DND-41 (cell line): Measurements from ENCODE around the gene TMA7B.

Experiments
- ATAC-seq: fragments of 200-7000 bp; cut with Tn5 transposase; 3 replicates; pipeline ENCODE4 v1.9.1; 2021; ENCODE audit warnings: low read depth; ENCODE audit not compliant: insufficient read depth
- DNase-seq: peaks from one replicate; pipeline ENCODE4 v3.0.0-alpha.2; 2020
- H2AFZ ChIP-seq: 2 replicates; pipeline ENCODE4 v1.6.0; 2012; ENCODE audit warnings: low read depth, low read length
- H3K27ac ChIP-seq: 2 replicates; pipeline ENCODE4 v1.5.1; 2012; ENCODE audit warnings: low read length, inconsistent platforms
- H3K27me3 ChIP-seq: fragments of 200-600 bp; sonication (generic); 2 replicates; pipeline ENCODE4 v1.6.0; 2012; ENCODE audit warnings: low read length, mild to moderate bottlenecking, inconsistent platforms; ENCODE audit not compliant: insufficient read depth, poor library complexity
- H3K36me3 ChIP-seq: 2 replicates; pipeline ENCODE4 v1.5.1; 2012; ENCODE audit warnings: low read length, inconsistent platforms; ENCODE audit not compliant: insufficient read depth
- H3K4me1 ChIP-seq: 2 replicates; pipeline ENCODE4 v1.5.1; 2012; ENCODE audit warnings: mild to moderate bottlenecking, low read length; ENCODE audit not compliant: insufficient read depth
- H3K4me2 ChIP-seq: 2 replicates; pipeline ENCODE4 v1.6.0; 2012; ENCODE audit warnings: mild to moderate bottlenecking, moderate library complexity, low read length, inconsistent platforms; ENCODE audit not compliant: insufficient read depth
- H3K4me3 ChIP-seq, 2 experiments: fragments of 200-600 bp in 1 of 2; shearing (Covaris generic) in 1 of 2; 2 replicates each; pipeline ENCODE4 v1.5.1; 2012 to 2016; ENCODE audit warnings: inconsistent platforms in 2 of 2, low read length in 2 of 2, mild to moderate bottlenecking in 2 of 2, low read depth in 1 of 2, moderate library complexity in 1 of 2
- H3K79me2 ChIP-seq: 2 replicates; pipeline ENCODE4 v1.6.0; 2012; ENCODE audit warnings: low read length, inconsistent platforms; ENCODE audit not compliant: insufficient read depth
- H3K9ac ChIP-seq: 2 replicates; pipeline ENCODE4 v1.6.0; 2012; ENCODE audit warnings: low read depth, mild to moderate bottlenecking, inconsistent platforms, low read length, moderate library complexity
- H3K9me3 ChIP-seq: 2 replicates; pipeline ENCODE4 v1.5.1; 2012; ENCODE audit warnings: low read length, moderate library complexity, mild to moderate bottlenecking, inconsistent platforms; ENCODE audit not compliant: insufficient read depth, severe bottlenecking
- H4K20me1 ChIP-seq: 2 replicates; pipeline ENCODE4 v1.6.0; 2012; ENCODE audit warnings: low read length; ENCODE audit not compliant: insufficient read depth
- CTCF ChIP-seq: IDR thresholded peaks from 2 replicates; pipeline ENCODE4 v1.5.1; 2012; ENCODE audit warnings: borderline replicate concordance, low read length, moderate library complexity, mild to moderate bottlenecking; ENCODE audit not compliant: poor library complexity, severe bottlenecking; ENCODE audit errors: extremely low read depth
- EZH2 ChIP-seq: IDR thresholded peaks from 3 replicates; pipeline ENCODE4 v1.6.1; 2012; ENCODE audit warnings: borderline replicate concordance, low read depth, mild to moderate bottlenecking, moderate library complexity, low read length, inconsistent platforms; ENCODE audit not compliant: severe bottlenecking

TMA7B gene

GRCh38 chr22:39997421-39997820 lies 37.2 kb downstream of the TMA7B start:
- Histone ChIP-seq H4K20me1 (no peaks in the 10 kb centered on the region), H3K9me3 (no peaks in the 10 kb centered on the region), H3K27me3 (no peaks in the 10 kb centered on the region), H3K4me1 (no peaks in the 10 kb centered on the region), H3K9ac (no peak overlapping the region), H3K4me3 (no peak overlapping the region), H3K79me2 (no peaks in the 10 kb centered on the region), H3K4me2 (no peak overlapping the region), H3K36me3 (no peaks in the 10 kb centered on the region), H2AFZ (no peak overlapping the region), H3K27ac (no peak overlapping the region)
- ATAC-seq (no peak), DNase-seq (no peak)
- no peak for TF ChIP-seq CTCF

GRCh38 chr22:39997939-39998726 lies 37.9 kb downstream of the TMA7B start:
- DNase-seq (no peak), ATAC-seq (no peak)
- Histone ChIP-seq H3K9ac (no peak overlapping the region), H3K79me2 (no peaks in the 10 kb centered on the region), H3K27ac (no peak overlapping the region), H3K36me3 (no peaks in the 10 kb centered on the region), H3K4me2 (no peak overlapping the region), H3K27me3 (no peaks in the 10 kb centered on the region), H3K9me3 (no peaks in the 10 kb centered on the region), H2AFZ (no peak overlapping the region), H4K20me1 (no peaks in the 10 kb centered on the region), H3K4me1 (no peaks in the 10 kb centered on the region), H3K4me3 (no peak overlapping the region)
- TF ChIP-seq EZH2 (no peak), CTCF (no peak)

- no peaks in the 10 kb centered on the region for H3K4me1 ChIP-seq
- no peak for DNase-seq
Observed at GRCh38 chr22:39999144-39999757, 39.1 kb downstream of the TMA7B start.

More at GRCh38 chr22:39999144-39999757, 39.1 kb downstream of the TMA7B start:
- H3K9ac ChIP-seq = no peak overlapping the region
- no peak overlapping the region for H3K27ac ChIP-seq
- H3K27me3 ChIP-seq = no peaks in the 10 kb centered on the region
- H3K36me3 ChIP-seq = no peaks in the 10 kb centered on the region
- no peaks in the 10 kb centered on the region for H4K20me1 ChIP-seq
- no peak; the same call in 2 of the 3 replicates for ATAC-seq
- no peaks in the 10 kb centered on the region for H3K79me2 ChIP-seq
- no peak overlapping the region for H3K4me3 ChIP-seq
- no peak overlapping the region for H2AFZ ChIP-seq
- H3K9me3 ChIP-seq = no peaks in the 10 kb centered on the region
- TF ChIP-seq EZH2 (no peak), CTCF (peak; percentile 28)
- no peak overlapping the region for H3K4me2 ChIP-seq
